OCI-LY3 (cell line): ENCODE results near the gene NPFF.

ENCODE experiments used
- CTCF ChIP-seq: fragments of 200-600, 300-600 bp; sonication (generic); IDR thresholded peaks from 2 replicates; pipeline ENCODE4 v1.5.1; 2014; ENCODE audit warnings: antibody characterized with exemption, low read length, low read depth
- EZH2phosphoT487 ChIP-seq: fragments of 200-600 bp; shearing (Covaris generic); IDR thresholded peaks from 2 replicates; pipeline ENCODE4 v1.6.1; 2018; ENCODE audit warnings: antibody characterized with exemption, mixed run types, low read depth

- TF ChIP-seq CTCF: no peak
- no peak for TF ChIP-seq EZH2phosphoT487
Measured at GRCh38 chr12:53515291-53515680, 8.0 kb upstream of the NPFF start.
